PFSK-1 (cell line): Measurements from ENCODE around the gene NME8.

ENCODE experiments used
- FOXP2 ChIP-seq: optimal IDR thresholded peaks from 2 replicates; pipeline ENCODE3; 2011; ENCODE audit warnings: borderline replicate concordance, control low read depth, inconsistent platforms; ENCODE audit not compliant: insufficient read depth; ENCODE audit errors: extremely low read length, extremely low read depth
- POLR2AphosphoS5 ChIP-seq: IDR thresholded peaks from 2 replicates; pipeline ENCODE4 v1.6.1; 2012; ENCODE audit warnings: low read depth, mild to moderate bottlenecking, control low read depth, low read length, moderate library complexity
- REST ChIP-seq, 2 experiments: IDR thresholded peaks; 2 replicates each; pipeline versions ENCODE4 v1.6.1 to v1.8.0; 2011 to 2012; ENCODE audit warnings: low read depth in 2 of 2, low read length in 2 of 2, control low read depth in 1 of 2, inconsistent platforms in 1 of 2, mild to moderate bottlenecking in 1 of 2, moderate library complexity in 1 of 2; ENCODE audit not compliant: insufficient read depth in 1 of 2
- SIN3A ChIP-seq: IDR thresholded peaks from 2 replicates; pipeline ENCODE4 v1.6.1; 2012; ENCODE audit warnings: mild to moderate bottlenecking, low read length, moderate library complexity, borderline replicate concordance; ENCODE audit not compliant: insufficient read depth
- TAF1 ChIP-seq: IDR thresholded peaks from 2 replicates; pipeline ENCODE4 v1.6.1; 2012; ENCODE audit warnings: low read length, control low read depth, borderline replicate concordance; ENCODE audit not compliant: insufficient read depth

NME8 gene

GRCh38 chr7:37933018-37933566 lies 84.7 kb downstream of the NME8 start:
- TF ChIP-seq POLR2AphosphoS5 = no peak

GRCh38 chr7:37942934-37943610 lies 94.7 kb downstream of the NME8 start:
- TF ChIP-seq REST (IDR thresholded peaks at IDR 0.05; ENCODE audit: insufficient read depth in 1 of 2, low read depth in 2 of 2, low read length in 2 of 2) (no peak), SIN3A (no peak), FOXP2 (no peak), POLR2AphosphoS5 (no peak), TAF1 (no peak)

GRCh38 chr7:37943905-37944736 lies 95.7 kb downstream of the NME8 start:
- no peak for TF ChIP-seq SIN3A
- TF ChIP-seq REST (IDR thresholded peaks at IDR 0.05; ENCODE audit: insufficient read depth in 1 of 2, low read depth in 2 of 2, low read length in 2 of 2) = no peak
- no peak for TF ChIP-seq TAF1
- TF ChIP-seq FOXP2 = no peak
- no peak for TF ChIP-seq POLR2AphosphoS5

- TF ChIP-seq TAF1 (no peak), REST (IDR thresholded peaks at IDR 0.05; ENCODE audit: insufficient read depth in 1 of 2, low read depth in 2 of 2, low read length in 2 of 2) (no peak), FOXP2 (no peak), POLR2AphosphoS5 (no peak), SIN3A (no peak)
Measured at GRCh38 chr7:37944737-37945054, 96.3 kb downstream of the NME8 start.

GRCh38 chr7:37945336-37945735 lies 96.9 kb downstream of the NME8 start:
- no peak for TF ChIP-seq FOXP2
